ENCODE results near the gene CST7.

- TF ChIP-seq, protein P1, sequence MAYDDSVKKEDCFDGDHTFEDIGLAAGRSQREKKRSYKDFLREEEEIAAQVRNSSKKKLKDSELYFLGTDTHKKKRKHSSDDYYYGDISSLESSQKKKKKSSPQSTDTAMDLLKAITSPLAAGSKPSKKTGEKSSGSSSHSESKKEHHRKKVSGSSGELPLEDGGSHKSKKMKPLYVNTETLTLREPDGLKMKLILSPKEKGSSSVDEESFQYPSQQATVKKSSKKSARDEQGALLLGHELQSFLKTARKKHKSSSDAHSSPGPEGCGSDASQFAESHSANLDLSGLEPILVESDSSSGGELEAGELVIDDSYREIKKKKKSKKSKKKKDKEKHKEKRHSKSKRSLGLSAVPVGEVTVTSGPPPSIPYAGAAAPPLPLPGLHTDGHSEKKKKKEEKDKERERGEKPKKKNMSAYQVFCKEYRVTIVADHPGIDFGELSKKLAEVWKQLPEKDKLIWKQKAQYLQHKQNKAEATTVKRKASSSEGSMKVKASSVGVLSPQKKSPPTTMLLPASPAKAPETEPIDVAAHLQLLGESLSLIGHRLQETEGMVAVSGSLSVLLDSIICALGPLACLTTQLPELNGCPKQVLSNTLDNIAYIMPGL (CRISPR knock-in tag; IDR thresholded peaks at IDR 0.05; ENCODE audit: borderline replicate concordance) = no peak
- TF ChIP-seq, protein P2, sequence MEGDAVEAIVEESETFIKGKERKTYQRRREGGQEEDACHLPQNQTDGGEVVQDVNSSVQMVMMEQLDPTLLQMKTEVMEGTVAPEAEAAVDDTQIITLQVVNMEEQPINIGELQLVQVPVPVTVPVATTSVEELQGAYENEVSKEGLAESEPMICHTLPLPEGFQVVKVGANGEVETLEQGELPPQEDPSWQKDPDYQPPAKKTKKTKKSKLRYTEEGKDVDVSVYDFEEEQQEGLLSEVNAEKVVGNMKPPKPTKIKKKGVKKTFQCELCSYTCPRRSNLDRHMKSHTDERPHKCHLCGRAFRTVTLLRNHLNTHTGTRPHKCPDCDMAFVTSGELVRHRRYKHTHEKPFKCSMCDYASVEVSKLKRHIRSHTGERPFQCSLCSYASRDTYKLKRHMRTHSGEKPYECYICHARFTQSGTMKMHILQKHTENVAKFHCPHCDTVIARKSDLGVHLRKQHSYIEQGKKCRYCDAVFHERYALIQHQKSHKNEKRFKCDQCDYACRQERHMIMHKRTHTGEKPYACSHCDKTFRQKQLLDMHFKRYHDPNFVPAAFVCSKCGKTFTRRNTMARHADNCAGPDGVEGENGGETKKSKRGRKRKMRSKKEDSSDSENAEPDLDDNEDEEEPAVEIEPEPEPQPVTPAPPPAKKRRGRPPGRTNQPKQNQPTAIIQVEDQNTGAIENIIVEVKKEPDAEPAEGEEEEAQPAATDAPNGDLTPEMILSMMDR (IDR thresholded peaks at IDR 0.05) = no peak
- TF ChIP-seq HDAC2 (IDR thresholded peaks at IDR 0.05) (no peak), MAX (IDR thresholded peaks at IDR 0.05) (no peak), EP300 (IDR thresholded peaks at IDR 0.05) (no peak), POLR2A (IDR thresholded peaks at IDR 0.05; ENCODE audit: low read length) (no peak), RCOR1 (IDR thresholded peaks at IDR 0.05; ENCODE audit: low read depth, low read length) (no peak), ZFP36 (IDR thresholded peaks at IDR 0.05; ENCODE audit: borderline replicate concordance, partially characterized antibody) (no peak), CEBPB (IDR thresholded peaks at IDR 0.05) (no peak)
Measured at GRCh38 chr20:24950836-24951525, 1.9 kb downstream of the CST7 start.
